G401 (cell line): ENCODE measurements around the gene SDC3. TPM values are rescaled to one million over a fixed set of nuclear protein-coding genes. Genes with fewer than 3 reads are reported as not detected.
"Not testable (repeated sequence)": the region's sequence is repeated elsewhere in the genome, so short reads cannot be mapped to it uniquely, and the experiment has no call there.

Experiments used
- DNase-seq: peaks from one replicate; pipeline ENCODE4 v3.0.0-alpha.2; 2015; ENCODE audit warnings: low spot score
- in situ Hi-C: cut with HindIII; loops from 2 replicates; pipeline ENCODE4 v1.10.0; 2016; ENCODE audit warnings: low sequenced_read_pairs, mixed read lengths
- total RNA-seq: library from RNA; depleted of rRNA; stranded (reverse); fragments of >200 nt; shearing (Covaris generic); gene quantifications from 2 replicates; pipeline ENCODE4 v1.2.3, GENCODE V29; 2014

The SDC3 gene
- total RNA-seq, 1 experiment from 2014 or later = 23.0 TPM

GRCh38 chr1:30880678-30881318 lies 27.8 kb downstream of the SDC3 start:
- in situ Hi-C loops = no loop called here
- no peak for DNase-seq

GRCh38 chr1:30879940-30880677 lies 28.4 kb downstream of the SDC3 start:
- in situ Hi-C loops = no loop called here
- DNase-seq = peak; percentile 69

- no peak for DNase-seq
- in situ Hi-C loops = no loop called here
Observed at GRCh38 chr1:30879126-30879786, 29.3 kb downstream of the SDC3 start.

- in situ Hi-C loops = no loop called here
- DNase-seq = no peak
Observed at GRCh38 chr1:30878559-30878958, 30.0 kb downstream of the SDC3 start.

- in situ Hi-C loops = no loop called here
- DNase-seq = no peak
Observed at GRCh38 chr1:30878016-30878415, 30.5 kb downstream of the SDC3 start.

- in situ Hi-C loops = no loop called here
Observed at GRCh38 chr1:30877205-30877912, 31.2 kb downstream of the SDC3 start.

GRCh38 chr1:30876451-30877204 lies 31.9 kb downstream of the SDC3 start:
- DNase-seq = no peak
- in situ Hi-C loops = no loop called here

More at GRCh38 chr1:30877205-30877912, 31.2 kb downstream of the SDC3 start:
- no peak for DNase-seq

- in situ Hi-C loops = no loop called here
- no peak for DNase-seq
Observed at GRCh38 chr1:30875916-30876315, 32.6 kb downstream of the SDC3 start.

- no peak for DNase-seq
- in situ Hi-C loops = no loop called here
Observed at GRCh38 chr1:30875197-30875596, 33.4 kb downstream of the SDC3 start.

- DNase-seq = no peak
- in situ Hi-C loops = no loop called here
Observed at GRCh38 chr1:30874176-30874575, 34.4 kb downstream of the SDC3 start.

GRCh38 chr1:30872948-30873263 lies 35.7 kb downstream of the SDC3 start:
- in situ Hi-C loops = no loop called here
- no peak for DNase-seq

GRCh38 chr1:30872033-30872947 lies 36.3 kb downstream of the SDC3 start:
- in situ Hi-C loops = no loop called here
- no peak for DNase-seq

GRCh38 chr1:30871276-30871871 lies 37.2 kb downstream of the SDC3 start:
- in situ Hi-C loops = no loop called here
- DNase-seq = no peak

GRCh38 chr1:30870656-30871055 lies 37.9 kb downstream of the SDC3 start:
- no peak for DNase-seq
- in situ Hi-C loops = no loop called here

- DNase-seq = no peak
- in situ Hi-C loops = no loop called here
Observed at GRCh38 chr1:30870035-30870434, 38.5 kb downstream of the SDC3 start.

- in situ Hi-C loops = loop anchor here (5.0 kb wide), 1 partner anchor 57 kb away; no protein-coding TSS in a partner anchor
- no peak for DNase-seq
Observed at GRCh38 chr1:30868833-30869435, 39.6 kb downstream of the SDC3 start.

- not testable (repeated sequence) for DNase-seq
- in situ Hi-C loops = loop anchor here (5.0 kb wide), 1 partner anchor 56 kb away; no protein-coding TSS in a partner anchor
Observed at GRCh38 chr1:30868057-30868456, 40.5 kb downstream of the SDC3 start.
